Hepatocyte (in vitro differentiated cells): ENCODE data around the gene ITPA. TPM values are rescaled to one million over a fixed set of nuclear protein-coding genes. Genes with fewer than 3 reads are reported as not detected.

Experiments used
- DNase-seq: peaks from one replicate; pipeline ENCODE4 v3.0.0-alpha.2; 2016; ENCODE audit warnings: low spot score
- H2AFZ ChIP-seq: fragments of 200-600 bp; sonication (generic); 2 replicates; pipeline ENCODE4 v1.6.0; 2016; ENCODE audit warnings: antibody characterized with exemption, mild to moderate bottlenecking
- H3K27ac ChIP-seq: fragments of 200-600 bp; sonication (generic); 2 replicates; pipeline ENCODE4 v1.5.1; 2016; ENCODE audit warnings: mild to moderate bottlenecking
- H3K27me3 ChIP-seq: fragments of 200-600 bp; sonication (generic); 2 replicates; pipeline ENCODE4 v1.6.1; 2016
- H3K36me3 ChIP-seq: fragments of 200-600 bp; sonication (generic); replicated peaks from 2 replicates; pipeline ENCODE4 v1.5.1; 2016; ENCODE audit warnings: low read depth; ENCODE audit not compliant: insufficient read depth
- H3K4me1 ChIP-seq: fragments of 200-600 bp; sonication (generic); 2 replicates; pipeline ENCODE4 v1.5.1; 2016; ENCODE audit warnings: mild to moderate bottlenecking, moderate library complexity; ENCODE audit not compliant: insufficient read depth
- H3K4me2 ChIP-seq: fragments of 200-600 bp; sonication (generic); 2 replicates; pipeline ENCODE4 v1.6.0; 2016
- H3K4me3 ChIP-seq: fragments of 200-600 bp; sonication (generic); 2 replicates; pipeline ENCODE4 v1.5.1; 2016; ENCODE audit warnings: mild to moderate bottlenecking
- H3K79me2 ChIP-seq: fragments of 200-600 bp; sonication (generic); 2 replicates; pipeline ENCODE4 v1.6.0; 2017; ENCODE audit warnings: mild to moderate bottlenecking
- H3K9me2 ChIP-seq: fragments of 200-600 bp; sonication (generic); replicated peaks from 2 replicates; pipeline ENCODE4 v1.6.0; 2017; ENCODE audit warnings: mild to moderate bottlenecking; ENCODE audit not compliant: insufficient read depth
- H3K9me3 ChIP-seq: fragments of 200-600 bp; sonication (generic); 2 replicates; pipeline ENCODE4 v1.5.1; 2016; ENCODE audit warnings: low read depth, mild to moderate bottlenecking
- H4K20me1 ChIP-seq: fragments of 200-600 bp; sonication (generic); 2 replicates; pipeline ENCODE4 v1.6.0; 2016; ENCODE audit warnings: mild to moderate bottlenecking; ENCODE audit not compliant: insufficient read depth, poor library complexity, severe bottlenecking
- CTCF ChIP-seq: fragments of 200-600 bp; sonication (generic); IDR thresholded peaks from 2 replicates; pipeline ENCODE4 v1.5.1; 2016; ENCODE audit warnings: antibody characterized with exemption, mild to moderate bottlenecking; ENCODE audit not compliant: poor library complexity
- EZH2 ChIP-seq: fragments of 200-600 bp; sonication (generic); IDR thresholded peaks from 2 replicates; pipeline ENCODE4 v1.6.1; 2016; ENCODE audit warnings: antibody characterized with exemption, mild to moderate bottlenecking, borderline replicate concordance
- EZH2phosphoT487 ChIP-seq: fragments of 200-600 bp; sonication (generic); IDR thresholded peaks from one replicate; pipeline ENCODE4 v1.6.1; 2018; ENCODE audit warnings: antibody characterized with exemption, mild to moderate bottlenecking, low read depth, moderate library complexity; ENCODE audit not compliant: unreplicated experiment, severe bottlenecking
- WGBS: methylation state at CpG from one replicate; pipeline ENCODE4 v1.1.6; 2016; ENCODE audit warnings: low lambda C conversion rate; ENCODE audit errors: missing lambda C conversion rate; 5-methylcytosine and 5-hydroxymethylcytosine counted together
- polyA plus RNA-seq: library from polyadenylated mRNA; unstranded; fragments of >200 nt; fragmentation: Nextera tagmentation; extraction: Ambion mirVana; gene quantifications from 2 replicates; pipeline ENCODE4 v1.2.1, GENCODE V29; 2016
- total RNA-seq: library from RNA; depleted of rRNA; stranded (reverse); fragments of >200 nt; gene quantifications from 2 replicates; pipeline ENCODE4 v1.2.3, GENCODE V29; 2014

Gene ITPA
- total and polyA plus RNA-seq, 2 experiments from 2014 or later = 33.5 to 48.2 TPM

- no peak overlapping the region for H3K4me2 ChIP-seq
- DNase-seq = no peak
- TF ChIP-seq EZH2 (no peak), CTCF (no peak), EZH2phosphoT487 (no peak)
- no peaks in the 10 kb centered on the region for H4K20me1 ChIP-seq
- no peaks in the 10 kb centered on the region for H3K79me2 ChIP-seq
- no peaks in the 10 kb centered on the region for H3K9me2 ChIP-seq
- H3K9me3 ChIP-seq = no peaks in the 10 kb centered on the region
- WGBS = 92% methylated on average over 31 of the region's 32 CpGs
- no peak overlapping the region for H3K27ac ChIP-seq
- H3K4me3 ChIP-seq = no peak overlapping the region
- H3K27me3 ChIP-seq = peaks cover 24% of the 10 kb centered on the region
- no peaks in the 10 kb centered on the region for H3K4me1 ChIP-seq
- H2AFZ ChIP-seq = no peak overlapping the region
- H3K36me3 ChIP-seq = no peaks in the 10 kb centered on the region
These were observed 24.1 kb downstream of the ITPA start for GRCh38 chr20:3233131-3233990.

DNA sequence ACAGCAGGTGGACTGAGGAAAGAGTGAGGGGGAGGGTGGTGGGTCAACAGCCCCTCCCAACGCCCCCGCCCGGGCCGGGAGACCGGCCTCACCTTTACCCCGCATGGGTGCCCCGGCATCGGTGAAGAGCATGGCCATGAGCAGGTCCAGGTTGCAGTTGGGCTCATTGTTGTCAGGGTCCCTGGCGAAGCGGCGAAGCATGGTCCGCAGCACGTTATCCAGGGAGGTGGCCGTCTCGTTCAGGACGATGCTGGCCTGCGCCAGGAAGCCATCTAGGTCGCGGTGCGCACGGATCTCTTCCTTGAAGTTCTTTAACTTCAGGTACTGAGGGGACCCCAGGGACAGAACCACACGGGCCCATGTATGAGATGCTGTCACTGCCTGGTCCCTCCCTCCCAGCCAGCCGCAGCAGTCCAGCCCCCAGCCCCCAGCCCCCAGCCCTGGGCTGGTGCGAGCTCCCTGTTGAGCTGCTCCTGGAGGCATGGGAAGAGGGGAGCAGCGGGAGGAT is 24.7 kb downstream of the ITPA start:
- Histone ChIP-seq H3K4me3 (no peak overlapping the region), H3K4me2 (no peak overlapping the region), H3K9me2 (no peaks in the 10 kb centered on the region), H3K36me3 (no peaks in the 10 kb centered on the region), H3K4me1 (no peaks in the 10 kb centered on the region), H3K27ac (no peak overlapping the region), H3K79me2 (no peaks in the 10 kb centered on the region), H2AFZ (no peak overlapping the region), H4K20me1 (no peaks in the 10 kb centered on the region), H3K27me3 (peaks cover 30% of the 10 kb centered on the region), H3K9me3 (no peaks in the 10 kb centered on the region)
- DNase-seq = no peak
- WGBS = 93% methylated on average over 19 of the region's 25 CpGs
- TF ChIP-seq CTCF (no peak), EZH2phosphoT487 (no peak), EZH2 (no peak)

DNA sequence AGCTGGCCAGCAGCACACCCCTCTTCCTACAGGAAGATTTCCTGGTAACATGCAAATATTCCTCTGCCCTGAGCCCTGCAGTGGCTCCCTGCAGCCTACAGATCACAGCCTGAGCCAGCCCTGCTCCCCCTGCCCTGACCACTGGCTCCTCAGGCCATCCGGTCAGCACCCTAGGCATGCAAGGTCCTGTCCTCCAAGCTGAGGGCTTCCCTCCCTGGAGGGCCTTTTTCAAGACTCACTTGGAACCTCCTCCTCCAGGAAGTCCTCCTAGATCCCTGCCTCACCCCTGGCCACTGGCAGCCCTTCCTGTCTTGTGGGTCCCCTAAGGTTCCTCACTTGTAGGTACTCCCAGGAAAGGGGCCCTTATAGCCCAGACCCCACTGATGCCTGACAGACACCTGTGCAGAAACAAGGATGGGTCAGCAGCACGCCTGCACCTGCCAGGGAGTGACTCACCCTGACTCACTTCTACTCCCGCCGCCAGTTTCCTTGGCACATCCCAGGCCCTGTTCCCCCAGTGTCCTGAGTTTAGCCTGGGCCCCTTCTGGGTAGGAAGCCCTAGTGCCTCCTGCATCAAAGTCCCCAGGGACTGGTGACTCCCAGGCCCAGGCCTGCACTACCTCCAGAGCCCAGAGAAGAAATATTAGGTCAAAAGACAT is 26.5 kb downstream of the ITPA start:
- no peak for DNase-seq
- no peaks in the 10 kb centered on the region for H4K20me1 ChIP-seq
- H3K4me1 ChIP-seq = no peaks in the 10 kb centered on the region
- no peak overlapping the region for H3K4me3 ChIP-seq
- no peak overlapping the region for H3K27ac ChIP-seq
- H3K27me3 ChIP-seq = peaks cover 47% of the 10 kb centered on the region
- H3K9me3 ChIP-seq = no peaks in the 10 kb centered on the region
- H3K79me2 ChIP-seq = no peaks in the 10 kb centered on the region
- TF ChIP-seq EZH2phosphoT487 (no peak), EZH2 (no peak), CTCF (no peak)
- H3K4me2 ChIP-seq = no peak overlapping the region
- no peak overlapping the region for H2AFZ ChIP-seq
- 78% methylated on average over 4 of the region's 4 CpGs for WGBS
- H3K36me3 ChIP-seq = no peaks in the 10 kb centered on the region
- H3K9me2 ChIP-seq = no peaks in the 10 kb centered on the region
